Osteoblast (primary cell): ENCODE measurements around the gene MAPT. TPM values are rescaled to one million over a fixed set of nuclear protein-coding genes. Genes with fewer than 3 reads are reported as not detected.
"Not testable (repeated sequence)": the region's sequence is repeated elsewhere in the genome, so short reads cannot be mapped to it uniquely, and the experiment has no call there.

Experiments used
- DNase-seq: peaks from one replicate; pipeline ENCODE4 v3.0.0; 2011; ENCODE audit warnings: low spot score, mixed read lengths; ENCODE audit not compliant: insufficient read length; ENCODE audit errors: missing footprints
- H2AFZ ChIP-seq: 2 replicates; pipeline ENCODE4 v1.6.0; 2011; ENCODE audit warnings: mild to moderate bottlenecking, low read length
- H3K27ac ChIP-seq: 2 replicates; pipeline ENCODE4 v1.5.1; 2011; ENCODE audit warnings: mild to moderate bottlenecking, low read depth, low read length, moderate library complexity
- H3K27me3 ChIP-seq: 2 replicates; pipeline ENCODE4 v1.6.0; 2012; ENCODE audit warnings: mild to moderate bottlenecking, control low read depth, inconsistent platforms, low read length, moderate library complexity; ENCODE audit not compliant: insufficient read depth
- H3K36me3 ChIP-seq: 2 replicates; pipeline ENCODE4 v1.5.1; 2011; ENCODE audit warnings: mild to moderate bottlenecking, low read length, control low read depth, moderate library complexity; ENCODE audit not compliant: insufficient read depth
- H3K4me1 ChIP-seq: 2 replicates; pipeline ENCODE4 v1.5.1; 2011; ENCODE audit warnings: mild to moderate bottlenecking, low read length, control low read depth, moderate library complexity; ENCODE audit not compliant: insufficient read depth
- H3K4me2 ChIP-seq: 2 replicates; pipeline ENCODE4 v1.6.0; 2011; ENCODE audit warnings: mild to moderate bottlenecking, low read length; ENCODE audit not compliant: insufficient read depth
- H3K4me3 ChIP-seq: fragments of 200-600 bp; sonication (generic); 3 replicates; pipeline ENCODE4 v1.5.1; 2012; ENCODE audit warnings: mild to moderate bottlenecking, low read length, inconsistent platforms; ENCODE audit not compliant: insufficient read depth
- H3K79me2 ChIP-seq: 2 replicates; pipeline ENCODE4 v1.6.0; 2012; ENCODE audit warnings: mild to moderate bottlenecking, low read length, control low read depth, inconsistent platforms; ENCODE audit not compliant: insufficient read depth
- H3K9me3 ChIP-seq: 2 replicates; pipeline ENCODE4 v1.5.1; 2011; ENCODE audit warnings: low read depth, low read length, control low read depth
- H4K20me1 ChIP-seq: 2 replicates; pipeline ENCODE4 v1.6.0; 2012; ENCODE audit warnings: mild to moderate bottlenecking, low read length, control low read depth; ENCODE audit not compliant: insufficient read depth
- CTCF ChIP-seq: IDR thresholded peaks from 2 replicates; pipeline ENCODE4 v1.5.1; 2011; ENCODE audit warnings: mild to moderate bottlenecking, low read depth, low read length, moderate library complexity; ENCODE audit errors: extremely low read depth
- total RNA-seq: library from RNA; depleted of rRNA; stranded (reverse); fragments of >200 nt; gene quantifications from 2 replicates; pipeline ENCODE4 v1.2.3, GENCODE V29; 2012

MAPT gene
- total RNA-seq, 1 donor: 0.36 TPM

- Histone ChIP-seq H3K4me3 (no peak overlapping the region), H3K9me3 (no peaks in the 10 kb centered on the region), H3K27me3 (peaks cover 19% of the 10 kb centered on the region), H3K27ac (no peak overlapping the region), H3K4me2 (no peak overlapping the region), H4K20me1 (no peaks in the 10 kb centered on the region), H2AFZ (no peak overlapping the region), H3K79me2 (no peaks in the 10 kb centered on the region), H3K36me3 (no peaks in the 10 kb centered on the region), H3K4me1 (no peaks in the 10 kb centered on the region)
- no peak for TF ChIP-seq CTCF
- no peak for DNase-seq
These were observed 60.6 kb downstream of the MAPT start for GRCh38 chr17:45954914-45955313.

GRCh38 chr17:45955326-45955725 lies 61.0 kb downstream of the MAPT start:
- H3K4me1 ChIP-seq: no peaks in the 10 kb centered on the region
- H3K27ac ChIP-seq: no peak overlapping the region
- H2AFZ ChIP-seq: no peak overlapping the region
- H3K4me3 ChIP-seq: no peak overlapping the region
- no peak for DNase-seq
- no peaks in the 10 kb centered on the region for H3K79me2 ChIP-seq
- no peaks in the 10 kb centered on the region for H4K20me1 ChIP-seq
- H3K9me3 ChIP-seq: no peaks in the 10 kb centered on the region
- no peak for TF ChIP-seq CTCF
- no peaks in the 10 kb centered on the region for H3K36me3 ChIP-seq
- no peak overlapping the region for H3K4me2 ChIP-seq
- peaks cover 19% of the 10 kb centered on the region for H3K27me3 ChIP-seq

GRCh38 chr17:45956090-45956489 lies 61.7 kb downstream of the MAPT start:
- Histone ChIP-seq H3K36me3 (no peaks in the 10 kb centered on the region), H3K27me3 (peaks cover 19% of the 10 kb centered on the region), H3K4me1 (no peaks in the 10 kb centered on the region), H4K20me1 (no peaks in the 10 kb centered on the region), H2AFZ (no peak overlapping the region), H3K27ac (no peak overlapping the region), H3K79me2 (no peaks in the 10 kb centered on the region), H3K9me3 (no peaks in the 10 kb centered on the region), H3K4me2 (no peak overlapping the region), H3K4me3 (no peak overlapping the region)
- peak; percentile 21 for DNase-seq
- TF ChIP-seq CTCF: no peak

GRCh38 chr17:45956746-45957145 lies 62.4 kb downstream of the MAPT start:
- H3K36me3 ChIP-seq, H3K9me3 ChIP-seq, DNase-seq, H3K27ac ChIP-seq, H3K4me1 ChIP-seq, H3K4me2 ChIP-seq, H2AFZ ChIP-seq, H3K4me3 ChIP-seq, H4K20me1 ChIP-seq, H3K79me2 ChIP-seq: not testable (repeated sequence)
- peaks cover 17% of the 10 kb centered on the region for H3K27me3 ChIP-seq
